GM19099 (cell line): ENCODE results near the gene MSN.

Experiments used
- POLR2A ChIP-seq: IDR thresholded peaks from 3 replicates; pipeline ENCODE4 v1.6.1; 2011; ENCODE audit warnings: low read depth; ENCODE audit not compliant: insufficient read length; ENCODE audit errors: extremely low read depth

Gene MSN

GRCh38 chrX:65667503-65668376, at the start of gene MSN:
Gene MSN (plus strand): TSS chrX:65667654. CDS start chrX:65667842, 188 bp downstream.
- TF ChIP-seq POLR2A, result peak; percentile 75

DNA sequence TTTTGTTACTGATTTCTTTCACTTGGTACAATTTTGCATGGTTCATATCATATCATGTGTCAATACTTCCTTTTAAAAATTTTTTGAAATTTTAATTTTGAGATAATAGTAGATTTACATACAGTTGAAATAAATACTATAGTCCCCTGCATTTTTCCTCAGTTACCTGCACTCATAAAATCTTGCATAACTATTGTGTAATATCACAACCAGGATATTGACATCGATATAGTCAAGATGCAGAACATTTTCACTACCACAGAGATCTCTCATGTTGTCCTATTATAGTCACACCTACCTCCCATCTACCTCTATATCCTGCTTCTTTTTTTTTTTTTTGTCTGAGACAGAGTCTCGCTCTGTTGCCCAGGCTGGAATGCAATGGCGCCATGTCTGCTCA, 36.7 kb upstream of the MSN start:
- TF ChIP-seq POLR2A, result no peak

- no peak for TF ChIP-seq POLR2A
Observed at GRCh38 chrX:65633826-65634225, 33.6 kb upstream of the MSN start.

DNA sequence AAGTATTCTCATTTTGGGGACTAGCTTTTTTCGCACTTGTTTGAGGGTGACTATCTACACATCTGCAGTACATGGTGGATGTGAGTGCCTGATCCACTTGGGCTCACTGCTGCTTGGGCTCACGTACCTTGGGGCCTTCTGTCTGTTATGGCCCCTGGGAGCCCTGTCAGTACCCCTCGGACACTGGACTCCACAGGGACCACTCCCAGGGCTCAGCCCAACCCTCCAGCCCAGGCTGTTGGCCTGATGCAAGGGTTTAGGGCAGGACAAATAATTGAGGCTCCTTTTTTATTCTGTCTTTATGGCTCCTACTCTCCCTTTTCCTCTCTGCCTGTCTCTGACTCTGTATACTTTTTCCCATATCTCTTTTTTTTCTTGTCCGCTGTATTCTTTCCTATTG, 32.7 kb upstream of the MSN start:
- TF ChIP-seq POLR2A, result no peak

- TF ChIP-seq POLR2A, result no peak
Observed at GRCh38 chrX:65635378-65635777, 32.1 kb upstream of the MSN start.

GRCh38 chrX:65635822-65636221, 31.6 kb upstream of the MSN start:
- TF ChIP-seq POLR2A, result no peak

- TF ChIP-seq POLR2A, result no peak
Observed at GRCh38 chrX:65637335-65637734, 30.1 kb upstream of the MSN start.

DNA sequence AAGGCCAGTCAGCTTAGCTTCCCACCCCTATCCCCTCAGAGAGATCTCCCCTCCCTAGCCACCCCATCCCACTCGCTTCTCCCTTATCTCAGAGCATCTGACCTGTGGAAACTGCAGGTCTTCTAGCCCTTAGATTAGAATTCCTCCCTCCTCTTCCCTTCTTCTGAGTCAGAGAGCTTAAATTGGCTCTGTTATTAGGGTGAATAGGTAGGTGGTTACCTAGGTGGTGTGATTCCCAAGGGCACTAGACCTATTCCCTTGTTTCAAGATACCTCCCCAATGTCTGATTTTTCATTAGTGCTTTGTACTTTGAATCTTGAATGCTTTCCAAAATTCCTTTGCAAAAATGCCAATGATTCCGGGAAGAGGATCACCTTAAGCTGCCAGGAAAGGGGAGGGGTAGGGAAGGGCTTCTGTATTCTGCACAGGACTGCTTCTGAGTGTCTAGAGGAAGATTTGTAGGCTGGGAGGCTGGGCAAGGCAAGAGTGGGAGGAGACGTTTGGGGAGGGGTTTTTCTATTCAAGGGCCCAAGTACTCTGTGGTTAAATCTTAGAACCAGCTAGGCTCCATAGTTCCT, 24.5 kb upstream of the MSN start:
- TF ChIP-seq POLR2A, result no peak

DNA sequence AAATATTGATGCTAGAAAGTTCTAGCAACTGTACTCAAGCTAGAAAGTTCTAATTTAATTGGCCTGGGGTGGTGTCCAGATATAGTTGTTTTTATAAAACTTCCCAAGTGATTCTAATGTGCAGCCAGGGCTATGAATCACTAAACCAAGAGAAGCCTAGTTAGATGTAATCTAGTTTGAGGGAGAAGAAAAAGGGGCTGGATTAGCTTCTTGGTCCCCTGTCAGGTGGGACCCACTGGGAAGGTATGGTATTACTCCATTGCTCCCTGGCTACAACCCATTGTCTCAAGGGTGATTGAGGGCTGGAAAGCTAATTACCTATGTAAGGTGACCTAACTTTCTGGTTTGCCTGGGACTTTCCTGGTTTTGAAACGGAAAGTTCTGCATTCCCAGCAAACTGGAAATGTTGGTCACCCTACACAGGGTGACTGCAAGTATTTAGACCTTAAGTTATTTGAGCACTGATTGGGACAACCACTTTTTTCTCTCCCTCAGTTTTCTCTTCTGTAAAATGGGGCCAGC, 23.9 kb upstream of the MSN start:
- TF ChIP-seq POLR2A, result no peak

GRCh38 chrX:65644621-65645289, 22.7 kb upstream of the MSN start:
- no peak for TF ChIP-seq POLR2A

DNA sequence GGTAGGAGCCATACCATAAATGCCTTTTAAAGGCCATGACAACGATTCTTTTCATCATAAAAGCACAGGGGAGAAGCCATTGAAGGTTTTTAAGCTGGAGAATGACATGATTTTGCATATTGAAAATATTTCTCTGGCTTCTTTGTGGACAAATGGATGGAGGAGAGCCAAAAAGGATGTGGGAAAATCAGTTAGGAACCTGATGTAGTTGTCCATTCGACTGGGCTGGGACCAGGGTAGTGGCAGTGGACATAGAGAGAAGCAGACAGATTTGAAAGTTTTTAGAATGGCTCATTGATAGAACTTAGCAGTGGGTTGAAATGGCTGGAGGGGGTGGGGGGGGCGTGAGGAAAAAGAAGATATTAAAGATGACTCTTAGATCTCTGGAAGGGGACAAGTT, 19.7 kb upstream of the MSN start:
- no peak for TF ChIP-seq POLR2A

GRCh38 chrX:65652098-65652497, 15.4 kb upstream of the MSN start:
- no peak for TF ChIP-seq POLR2A

DNA sequence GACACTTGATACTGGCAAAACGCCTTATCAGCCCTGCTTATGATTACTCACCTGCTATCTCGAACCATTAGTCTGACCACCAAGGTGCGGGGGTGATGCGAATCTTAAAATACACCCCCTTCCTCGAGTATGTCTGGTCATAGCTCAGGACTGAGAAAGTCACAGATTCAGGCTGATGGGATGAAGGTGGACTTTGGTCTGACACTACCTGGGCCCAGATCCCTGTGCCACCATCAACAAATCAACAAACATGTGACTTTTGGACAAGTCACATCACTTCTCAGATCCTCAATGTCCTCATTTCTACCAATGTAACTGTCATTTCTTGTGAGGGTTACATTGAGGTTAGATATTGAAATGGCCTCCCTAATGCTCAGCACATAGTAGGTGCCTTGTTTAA, 9.8 kb upstream of the MSN start:
- no peak for TF ChIP-seq POLR2A

GRCh38 chrX:65658229-65658628, 9.2 kb upstream of the MSN start:
- TF ChIP-seq POLR2A, result no peak

DNA sequence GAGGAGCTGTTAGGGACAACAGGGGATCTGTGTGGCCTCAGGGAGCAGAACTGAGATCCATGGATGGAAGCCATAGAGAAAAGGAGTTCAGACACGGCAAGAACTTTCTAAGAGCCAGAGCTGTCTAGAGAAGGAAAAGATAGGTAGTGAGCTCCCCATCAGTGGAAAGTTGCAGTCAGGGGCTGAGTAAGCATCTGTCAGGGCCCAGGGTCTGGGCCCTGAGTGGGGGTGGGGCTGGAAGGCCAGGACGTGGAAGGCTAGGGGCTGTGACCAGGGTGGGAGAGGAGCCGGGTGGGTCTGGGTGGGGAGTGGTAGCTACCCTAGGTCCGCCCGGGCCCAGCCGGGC, 324 bp upstream of the MSN start:
- TF ChIP-seq POLR2A, result no peak
